Astrocyte of the spinal cord (primary cell): ENCODE data around the gene ZNF253.
"Not testable (repeated sequence)": the region's sequence is repeated elsewhere in the genome, so short reads cannot be mapped to it uniquely, and the experiment has no call there.

ENCODE experiments used
- DNase-seq: peaks from one replicate; pipeline ENCODE4 v3.0.0; 2011; ENCODE audit warnings: low read depth, low spot score
- H3K4me3 ChIP-seq: 2 replicates; pipeline ENCODE4 v1.5.1; 2011; ENCODE audit warnings: low read depth, mild to moderate bottlenecking, low read length, moderate library complexity
- in situ Hi-C: cut with HindIII; loops from 2 replicates; pipeline ENCODE4 v1.10.0; 2017; ENCODE audit warnings: low sequenced_read_pairs
- TF ChIP-seq, protein P1 (sequence below): IDR thresholded peaks from 2 replicates; pipeline ENCODE4 v1.5.1; 2012; ENCODE audit warnings: low read depth, mild to moderate bottlenecking, low read length, inconsistent platforms

Gene ZNF253

DNA sequence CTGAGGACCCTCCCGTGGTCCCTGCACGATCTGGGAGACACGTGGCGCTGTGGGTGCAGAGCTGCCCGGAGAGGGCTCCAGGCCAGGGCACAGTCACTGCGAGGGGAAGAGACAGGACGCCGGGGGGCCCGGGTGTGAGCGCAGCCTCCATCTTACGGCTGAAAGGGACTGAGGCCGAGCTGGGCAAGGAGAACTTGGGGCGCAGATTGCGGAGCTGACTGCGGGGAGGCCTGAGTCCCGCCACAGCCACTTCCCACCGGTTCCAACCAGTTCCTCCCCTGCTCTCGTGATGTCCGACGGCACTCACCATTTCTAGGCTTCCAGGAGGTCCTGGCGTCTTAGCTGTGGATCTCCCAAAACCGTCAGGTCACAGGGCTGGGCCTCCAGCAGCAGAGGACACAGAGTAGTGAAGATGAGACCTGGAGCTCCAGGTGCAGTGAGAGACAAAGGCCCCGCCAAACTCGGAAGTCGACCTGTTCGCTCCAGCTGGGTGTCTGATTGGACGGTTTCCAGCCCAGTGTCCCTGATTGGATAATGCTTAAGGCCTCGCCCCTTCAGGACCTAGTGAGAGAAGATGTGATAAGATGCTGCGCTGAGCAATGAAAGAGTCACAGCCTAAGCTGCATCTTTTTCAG, 4.8 kb upstream of the ZNF253 start:
- in situ Hi-C loops = no loop called here
- no peak for DNase-seq
- TF ChIP-seq, protein P1, sequence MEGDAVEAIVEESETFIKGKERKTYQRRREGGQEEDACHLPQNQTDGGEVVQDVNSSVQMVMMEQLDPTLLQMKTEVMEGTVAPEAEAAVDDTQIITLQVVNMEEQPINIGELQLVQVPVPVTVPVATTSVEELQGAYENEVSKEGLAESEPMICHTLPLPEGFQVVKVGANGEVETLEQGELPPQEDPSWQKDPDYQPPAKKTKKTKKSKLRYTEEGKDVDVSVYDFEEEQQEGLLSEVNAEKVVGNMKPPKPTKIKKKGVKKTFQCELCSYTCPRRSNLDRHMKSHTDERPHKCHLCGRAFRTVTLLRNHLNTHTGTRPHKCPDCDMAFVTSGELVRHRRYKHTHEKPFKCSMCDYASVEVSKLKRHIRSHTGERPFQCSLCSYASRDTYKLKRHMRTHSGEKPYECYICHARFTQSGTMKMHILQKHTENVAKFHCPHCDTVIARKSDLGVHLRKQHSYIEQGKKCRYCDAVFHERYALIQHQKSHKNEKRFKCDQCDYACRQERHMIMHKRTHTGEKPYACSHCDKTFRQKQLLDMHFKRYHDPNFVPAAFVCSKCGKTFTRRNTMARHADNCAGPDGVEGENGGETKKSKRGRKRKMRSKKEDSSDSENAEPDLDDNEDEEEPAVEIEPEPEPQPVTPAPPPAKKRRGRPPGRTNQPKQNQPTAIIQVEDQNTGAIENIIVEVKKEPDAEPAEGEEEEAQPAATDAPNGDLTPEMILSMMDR = no peak
- no peak overlapping the region for H3K4me3 ChIP-seq

DNA sequence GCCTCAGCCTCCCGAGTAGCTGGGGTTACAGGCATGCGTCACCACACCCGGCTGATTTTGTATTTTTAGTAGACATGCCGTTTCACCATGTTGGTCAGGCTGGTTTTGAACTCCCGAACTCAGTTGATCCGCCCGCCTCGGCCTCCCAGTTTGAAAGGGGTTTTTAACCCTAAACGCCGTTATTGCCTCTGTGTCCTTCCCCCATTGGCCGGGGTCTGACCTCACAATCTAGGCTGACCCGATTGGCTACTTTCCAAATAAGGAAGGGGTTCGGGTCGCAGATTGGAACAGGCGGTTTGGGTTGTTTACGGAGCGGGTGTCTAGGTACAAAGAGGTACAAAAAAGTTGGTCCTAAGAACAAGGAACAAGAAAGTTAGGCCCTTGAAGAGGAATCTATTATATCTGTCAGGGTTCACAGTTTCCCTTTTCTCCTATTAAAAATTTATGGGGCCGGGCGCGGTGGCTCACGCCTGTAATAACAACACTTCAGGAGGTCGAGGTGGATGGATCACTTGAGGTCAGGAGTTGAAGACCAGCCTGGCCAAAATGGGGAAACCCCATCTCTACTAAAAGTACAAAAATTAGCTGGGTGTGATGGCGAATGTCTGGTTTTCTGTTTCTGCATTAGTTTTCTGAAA, 1.0 kb downstream of the ZNF253 start:
- in situ Hi-C loops = no loop called here
- peak overlapping the region; percentile 81 for H3K4me3 ChIP-seq
- TF ChIP-seq, protein P1 = no peak
- no peak for DNase-seq

DNA sequence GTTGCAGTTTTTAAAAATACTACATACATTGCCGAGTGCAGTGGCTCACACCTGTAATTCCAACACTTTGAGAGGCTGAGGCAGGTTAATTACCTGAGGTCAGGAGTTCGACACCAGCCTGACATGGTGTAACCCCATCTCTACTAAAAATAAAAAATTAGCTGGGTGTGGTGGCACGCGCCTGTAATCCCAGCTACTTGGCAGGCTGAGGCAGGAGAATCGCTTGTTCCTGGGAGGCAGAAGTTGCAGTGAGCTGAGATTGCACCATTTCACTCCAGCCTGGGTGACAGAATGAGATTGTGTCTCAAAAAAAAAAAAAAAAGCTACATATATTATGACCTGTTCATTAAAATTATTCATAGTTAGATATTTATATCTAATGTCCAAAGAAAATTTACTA, 4.4 kb downstream of the ZNF253 start:
- H3K4me3 ChIP-seq, DNase-seq, in situ Hi-C loops: not testable (repeated sequence)

DNA sequence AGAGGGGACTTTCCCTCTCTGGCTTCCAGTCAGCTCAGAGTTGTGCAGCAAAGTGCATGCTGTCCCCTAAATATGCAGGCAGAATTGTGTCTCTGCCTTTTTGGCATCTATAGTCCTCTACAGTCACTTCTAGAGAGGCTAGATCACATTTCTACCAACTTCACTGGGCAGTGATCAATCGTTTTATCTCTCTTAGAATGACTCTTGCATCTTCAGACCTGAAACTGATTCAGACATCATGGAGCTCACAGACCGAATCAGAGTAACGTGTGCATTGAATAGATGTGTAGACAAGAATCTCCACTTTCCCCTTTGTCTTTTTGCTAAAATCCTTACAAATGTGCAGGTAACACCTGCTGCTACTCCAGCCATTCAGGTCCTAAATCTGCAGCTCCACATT, 6.2 kb downstream of the ZNF253 start:
- in situ Hi-C loops = no loop called here
- TF ChIP-seq, protein P1 = no peak
- H3K4me3 ChIP-seq = no peak overlapping the region
- DNase-seq = no peak

DNA sequence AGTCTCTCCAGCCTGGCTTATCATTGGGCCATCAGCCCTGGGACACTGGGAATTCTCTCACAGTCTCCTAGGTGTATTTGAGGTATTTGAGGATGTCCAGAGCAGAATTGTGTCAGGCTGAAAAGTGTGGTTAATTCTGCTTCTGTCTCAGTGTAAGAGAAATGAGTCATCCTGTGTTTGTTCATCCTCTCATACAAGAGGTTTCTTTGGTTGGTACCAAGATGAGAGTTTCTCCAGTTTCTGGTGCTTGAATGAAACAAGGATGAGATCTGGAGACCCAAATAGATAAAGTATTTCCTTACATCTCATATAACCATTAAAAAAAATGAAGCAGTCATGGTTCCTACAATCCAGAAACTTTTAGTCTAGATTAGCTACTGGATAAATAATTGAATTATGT, 7.7 kb downstream of the ZNF253 start:
- DNase-seq = no peak
- in situ Hi-C loops = no loop called here
- TF ChIP-seq, protein P1 = no peak

DNA sequence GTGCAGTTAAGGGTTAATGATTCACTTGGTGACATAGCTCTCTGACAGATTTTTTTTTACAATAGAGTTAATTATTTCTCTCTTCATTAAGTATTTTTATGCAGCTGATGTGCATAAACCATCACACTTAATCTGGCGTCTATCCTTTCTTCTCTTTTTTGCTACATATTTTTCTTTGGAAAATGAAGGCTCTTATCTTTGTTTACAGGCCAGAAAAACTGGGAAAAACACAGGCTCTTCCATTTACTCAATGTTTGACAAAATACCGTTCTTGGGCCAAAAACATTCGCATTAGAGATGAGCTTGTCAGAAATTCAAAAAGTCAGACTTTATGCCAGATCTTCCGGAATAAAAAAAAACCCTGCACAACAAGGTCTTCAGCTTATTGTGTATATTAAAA, 12.0 kb downstream of the ZNF253 start:
- TF ChIP-seq, protein P1 = no peak
- H3K4me3 ChIP-seq = no peak overlapping the region
- DNase-seq = no peak
- in situ Hi-C loops = no loop called here

More for the DNA sequence above, 7.7 kb downstream of the ZNF253 start:
- H3K4me3 ChIP-seq = no peak overlapping the region

DNA sequence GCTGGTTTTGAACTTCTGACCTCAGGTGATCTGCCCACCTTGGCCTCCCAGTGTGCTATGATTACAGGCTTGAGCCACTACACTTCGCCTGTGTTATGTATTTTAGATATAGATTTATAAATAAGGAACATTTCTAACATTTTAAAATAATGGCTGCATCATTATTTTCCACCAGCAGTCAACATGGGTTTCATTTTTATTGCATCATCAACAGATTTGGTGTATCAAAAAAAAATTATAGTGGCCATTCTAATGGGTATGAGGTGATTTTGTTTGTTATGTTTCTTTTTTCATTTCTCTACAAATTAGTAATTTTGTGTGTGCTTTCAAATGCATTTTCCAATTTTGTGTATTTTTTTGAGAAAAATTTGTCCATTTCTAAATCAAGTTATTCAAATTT, 18.9 kb downstream of the ZNF253 start:
- no peak overlapping the region for H3K4me3 ChIP-seq
- in situ Hi-C loops = no loop called here
- no peak for DNase-seq
- TF ChIP-seq, protein P1 = no peak

DNA sequence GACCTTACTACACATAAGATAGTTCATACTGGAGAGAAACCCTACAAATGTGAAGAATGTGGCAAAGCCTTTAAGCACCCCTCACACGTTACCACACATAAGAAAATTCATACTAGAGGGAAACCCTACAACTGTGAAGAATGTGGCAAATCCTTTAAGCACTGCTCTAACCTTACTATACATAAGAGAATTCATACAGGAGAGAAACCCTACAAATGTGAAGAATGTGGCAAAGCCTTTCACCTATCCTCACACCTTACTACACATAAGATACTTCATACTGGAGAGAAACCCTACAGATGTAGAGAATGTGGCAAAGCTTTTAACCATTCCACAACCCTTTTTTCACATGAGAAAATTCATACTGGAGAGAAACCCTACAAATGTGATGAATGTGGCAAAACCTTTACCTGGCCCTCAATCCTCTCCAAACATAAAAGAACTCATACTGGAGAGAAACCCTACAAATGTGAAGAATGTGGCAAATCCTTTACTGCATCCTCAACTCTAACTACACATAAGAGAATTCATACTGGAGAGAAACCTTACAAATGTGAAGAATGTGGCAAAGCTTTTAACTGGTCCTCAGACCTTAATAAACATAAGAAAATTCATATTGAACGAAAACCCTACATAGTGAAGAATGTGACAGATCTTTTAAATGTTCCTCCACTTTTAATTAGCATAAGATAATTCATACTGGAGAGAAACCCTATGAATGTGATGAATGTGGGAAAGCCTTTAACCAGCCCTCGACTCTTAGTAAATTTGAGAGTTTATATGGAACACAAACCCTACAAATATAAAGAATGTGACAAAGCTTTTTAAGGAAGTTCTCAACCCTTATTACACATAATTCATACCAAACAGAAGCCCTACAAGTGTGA, 26.6 kb downstream of the ZNF253 start:
- DNase-seq, in situ Hi-C loops, H3K4me3 ChIP-seq: not testable (repeated sequence)
